ENCODE results near the gene ATAD3A. TPM values are rescaled to one million over a fixed set of nuclear protein-coding genes. Genes with fewer than 3 reads are reported as not detected.

ATAD3A gene
- total RNA-seq, 1 experiment from 2014 or later = 55.8 TPM

DNA sequence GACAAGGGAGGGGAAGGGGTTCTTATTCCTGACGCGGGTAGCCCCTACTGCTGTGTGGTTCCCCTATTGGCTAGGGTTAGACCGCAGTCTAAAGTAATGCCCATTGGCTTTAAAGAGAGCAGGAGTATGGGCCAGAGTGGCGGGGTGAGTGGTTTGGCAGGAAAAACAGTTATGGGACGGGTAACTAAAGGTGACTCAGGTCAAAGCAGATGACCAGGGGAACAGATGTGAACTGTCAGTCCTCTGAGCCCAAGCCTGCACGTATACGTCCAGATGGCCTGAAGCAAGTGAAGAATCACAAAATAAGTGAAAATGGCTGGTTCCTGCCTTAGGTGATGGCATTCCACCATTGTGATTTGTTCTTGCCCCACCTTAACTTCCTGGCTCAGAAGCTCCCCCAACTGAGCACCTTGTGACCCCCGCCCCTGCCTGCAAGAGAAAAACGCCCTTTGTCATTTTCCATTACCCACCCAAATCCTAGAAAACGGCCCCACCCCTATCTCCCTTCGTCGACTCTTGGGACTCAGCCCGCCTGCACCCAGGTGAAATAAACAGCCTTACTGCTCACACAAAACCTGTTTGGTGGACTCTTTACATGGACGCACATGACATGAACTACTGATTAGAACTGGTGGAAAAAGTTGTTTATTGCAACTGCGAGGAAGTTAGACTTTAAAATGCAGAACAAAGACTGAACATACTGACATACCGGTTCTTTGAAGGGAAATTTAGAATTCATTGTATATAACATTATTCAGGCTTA lies 41.2 kb upstream of the ATAD3A start:
- H3K9me3 ChIP-seq (ENCODE audit: control insufficient read depth, low read depth, low read length) = no peaks in the 10 kb centered on the region
- no peak overlapping the region for H4K5ac ChIP-seq (ENCODE audit: insufficient read length, low read depth, low read length)
- Mint-ChIP-seq H3K4me3 (peak overlapping the region; percentile 82 to 95), H3K27ac (peak overlapping the region; percentile 76 to 96 (median 93)), H3K27me3 (ENCODE audit: low read depth) (no peaks in the 10 kb centered on the region), H3K4me1 (peaks cover 13 to 14% of the 10 kb centered on the region in 2 experiments), H3K9me3 (no peaks in the 10 kb centered on the region), H3K36me3 (ENCODE audit: insufficient read depth in 1 of 3, low read depth in 3 of 3) (peaks cover 0 to 10% (median 1%) of the 10 kb centered on the region in 3 experiments; a peak in 5 of 7 replicates)
- no peak overlapping the region for H2AFZ ChIP-seq (ENCODE audit: low read length)
- peaks cover 9% of the 10 kb centered on the region for H3K23me2 ChIP-seq (ENCODE audit: insufficient read length, low read depth, low read length, poor library complexity, severe bottlenecking)
- no peak overlapping the region for H2BK15ac ChIP-seq (ENCODE audit: low read depth, low read length)
- H3T11ph ChIP-seq (ENCODE audit: low read length) = no peak overlapping the region
- WGBS (ENCODE audit: extremely low coverage, insufficient read length, low lambda C conversion rate) = no CpG with 5 or more reads among the region's 16 CpGs
- no peak overlapping the region for H2BK5ac ChIP-seq (ENCODE audit: insufficient read length, low read length)
- no peak overlapping the region for H4K91ac ChIP-seq (ENCODE audit: insufficient read length, low read depth, low read length)
- H3K4ac ChIP-seq (ENCODE audit: low read depth, low read length) = no peak overlapping the region
- peaks cover 8% of the 10 kb centered on the region; the same call in 1 of the 2 replicates for H3K79me2 ChIP-seq (ENCODE audit: insufficient read depth, low read length)
- peak overlapping the region; percentile 46 for H3K4me2 ChIP-seq (ENCODE audit: insufficient read depth, insufficient read length, low read length)
- H3K56ac ChIP-seq (ENCODE audit: insufficient read length, low read depth, low read length) = no peak overlapping the region
- no peak overlapping the region for H2BK120ac ChIP-seq (ENCODE audit: low read depth, low read length, poor library complexity, severe bottlenecking)
- H3K23ac ChIP-seq (ENCODE audit: insufficient read length, low read depth, low read length) = no peak overlapping the region
- H4K8ac ChIP-seq (replicated peaks; ENCODE audit: insufficient read length, low read depth, low read length) = no peak overlapping the region
- DNase-seq = no peak
- H3K27ac ChIP-seq (ENCODE audit: insufficient read length, low read depth, low read length) = peak overlapping the region; percentile 23
- H3K79me1 ChIP-seq (ENCODE audit: insufficient read depth, low read depth, low read length, poor library complexity, severe bottlenecking) = no peaks in the 10 kb centered on the region
- H2AK5ac ChIP-seq (ENCODE audit: insufficient read length, low read length) = no peak overlapping the region
- H3K27me3 ChIP-seq (ENCODE audit: insufficient read depth, low read length) = no peaks in the 10 kb centered on the region
- peak overlapping the region; percentile 73 for H3K9ac ChIP-seq (ENCODE audit: extremely low read depth, insufficient read length, low read length)
- no peak overlapping the region for H3K18ac ChIP-seq (ENCODE audit: insufficient read length, low read depth, low read length)
- H2BK20ac ChIP-seq (ENCODE audit: low read depth, low read length, poor library complexity, severe bottlenecking) = no peak overlapping the region
- H4K20me1 ChIP-seq (ENCODE audit: control insufficient read depth, insufficient read depth, insufficient read length) = no peaks in the 10 kb centered on the region
- no peaks in the 10 kb centered on the region for H3K4me1 ChIP-seq (ENCODE audit: insufficient read depth, low read length)
- no peak overlapping the region for H3K14ac ChIP-seq (ENCODE audit: insufficient read depth, low read length)
- TF ChIP-seq CTCF (conservative IDR thresholded peaks at IDR 0.05) = no peak
- H2BK12ac ChIP-seq (ENCODE audit: insufficient read length, low read depth, low read length) = no peak overlapping the region
